Activated naive CD4-positive, alpha-beta T cell treated with anti-CD3 and anti-CD28 coated beads, Interleukin-2, amount 10 ng/mL, durations not matched to agents 7 days and 5 days (primary cell): Measurements from ENCODE around the gene PRRC1.

ENCODE experiments used
- CTCF ChIA-PET: fragments of 350-600 bp; sonication (Branson Sonifier 250); formaldehyde crosslinking; loops from one replicate; lab custom pipeline; 2021; ENCODE audit warnings: antibody characterized with exemption; lab: Charles Lee
- DNase-seq: peaks from one replicate; pipeline ENCODE4 v3.0.0-alpha.2; 2020
- H3K27ac Mint-ChIP-seq: one replicate; pipeline ENCODE4 v1.8.0; 2021; ENCODE audit warnings: mild to moderate bottlenecking, moderate library complexity, mixed read lengths
- H3K27me3 Mint-ChIP-seq: one replicate; pipeline ENCODE4 v1.8.0; 2021; ENCODE audit warnings: mild to moderate bottlenecking, mixed read lengths
- H3K36me3 Mint-ChIP-seq: one replicate; pipeline ENCODE4 v1.8.0; 2021; ENCODE audit warnings: mixed read lengths
- H3K4me1 Mint-ChIP-seq: one replicate; pipeline ENCODE4 v1.8.0; 2021; ENCODE audit warnings: mixed read lengths
- H3K4me3 Mint-ChIP-seq: one replicate; pipeline ENCODE4 v1.8.0; 2021; ENCODE audit warnings: mild to moderate bottlenecking, moderate library complexity, mixed read lengths
- H3K9me3 Mint-ChIP-seq: one replicate; pipeline ENCODE4 v1.8.0; 2021; ENCODE audit warnings: mixed read lengths

Gene PRRC1

GRCh38 chr5:127599847-127600246, 82.4 kb downstream of the PRRC1 start:
- H3K4me1 Mint-ChIP-seq, result peaks cover 3% of the 10 kb centered on the region
- H3K27me3 Mint-ChIP-seq, result peaks cover 14% of the 10 kb centered on the region
- DNase-seq, result no peak
- CTCF ChIA-PET, result interaction anchor here (0.7 kb wide), 1 partner anchor 12 kb away, joined by 3 read pairs; no protein-coding TSS in a partner anchor
- H3K27ac Mint-ChIP-seq, result no peak overlapping the region
- no peaks in the 10 kb centered on the region for H3K9me3 Mint-ChIP-seq
- H3K36me3 Mint-ChIP-seq, result no peaks in the 10 kb centered on the region
- no peak overlapping the region for H3K4me3 Mint-ChIP-seq

GRCh38 chr5:127601111-127601510, 83.7 kb downstream of the PRRC1 start:
- no peak for DNase-seq
- no peaks in the 10 kb centered on the region for H3K36me3 Mint-ChIP-seq
- H3K4me3 Mint-ChIP-seq, result no peak overlapping the region
- H3K27me3 Mint-ChIP-seq, result peaks cover 14% of the 10 kb centered on the region
- H3K27ac Mint-ChIP-seq, result no peak overlapping the region
- CTCF ChIA-PET, result no interaction called here
- H3K9me3 Mint-ChIP-seq, result no peaks in the 10 kb centered on the region
- peaks cover 2% of the 10 kb centered on the region for H3K4me1 Mint-ChIP-seq

- no peak for DNase-seq
- Mint-ChIP-seq H3K4me3 (no peak overlapping the region), H3K36me3 (no peaks in the 10 kb centered on the region), H3K27ac (no peak overlapping the region), H3K27me3 (peaks cover 14% of the 10 kb centered on the region), H3K4me1 (no peaks in the 10 kb centered on the region), H3K9me3 (no peaks in the 10 kb centered on the region)
- CTCF ChIA-PET, result no interaction called here
Observed at GRCh38 chr5:127601601-127602000, 84.2 kb downstream of the PRRC1 start.

GRCh38 chr5:127602481-127602880, 85.0 kb downstream of the PRRC1 start:
- no peak for DNase-seq
- H3K27me3 Mint-ChIP-seq, result peaks cover 14% of the 10 kb centered on the region
- no peaks in the 10 kb centered on the region for H3K4me1 Mint-ChIP-seq
- H3K36me3 Mint-ChIP-seq, result no peaks in the 10 kb centered on the region
- H3K4me3 Mint-ChIP-seq, result no peak overlapping the region
- H3K9me3 Mint-ChIP-seq, result no peaks in the 10 kb centered on the region
- no peak overlapping the region for H3K27ac Mint-ChIP-seq
- CTCF ChIA-PET, result no interaction called here

GRCh38 chr5:127602896-127603844, 85.7 kb downstream of the PRRC1 start:
- no peak for DNase-seq
- H3K27me3 Mint-ChIP-seq, result peaks cover 14% of the 10 kb centered on the region
- no peaks in the 10 kb centered on the region for H3K4me1 Mint-ChIP-seq
- no peak overlapping the region for H3K27ac Mint-ChIP-seq
- CTCF ChIA-PET, result no interaction called here
- H3K9me3 Mint-ChIP-seq, result no peaks in the 10 kb centered on the region
- H3K4me3 Mint-ChIP-seq, result no peak overlapping the region
- H3K36me3 Mint-ChIP-seq, result no peaks in the 10 kb centered on the region
